Measurements from ENCODE around the gene SOBP. TPM values are rescaled to one million over a fixed set of nuclear protein-coding genes. Genes with fewer than 3 reads are reported as not detected.
"Not testable (repeated sequence)": the region's sequence is repeated elsewhere in the genome, so short reads cannot be mapped to it uniquely, and the experiment has no call there.

Gene SOBP
- total RNA-seq, 4 donors from 2014 or later, result 2.6 to 21.2 (median 8.7) TPM

- Histone ChIP-seq H3K27ac (no peak overlapping the region), H3K36me3 (no peaks in the 10 kb centered on the region)
Observed at GRCh38 chr6:107517274-107517673, 27.4 kb downstream of the SOBP start.

GRCh38 chr6:107519224-107519623 is 29.3 kb downstream of the SOBP start:
- DNase-seq; intact Hi-C loops (cut with DNase I; ENCODE audit: low total_unique reads); H3K27me3 ChIP-seq; H3K4me3 ChIP-seq; H3K4me1 ChIP-seq; H3K36me3 ChIP-seq; H3K27ac ChIP-seq: not testable (repeated sequence)
- H3K9me3 ChIP-seq, result peaks cover 0 to 10% of the 10 kb centered on the region in 2 donors

More at GRCh38 chr6:107517274-107517673, 27.4 kb downstream of the SOBP start:
- no peak for DNase-seq
- Histone ChIP-seq H3K4me1 (no peaks in the 10 kb centered on the region), H3K27me3 (no peaks in the 10 kb centered on the region), H3K9me3 (peaks cover 0 to 10% of the 10 kb centered on the region in 2 donors), H3K4me3 (no peak overlapping the region)
- TF ChIP-seq POLR2A (IDR thresholded peaks at IDR 0.05) (no peak), CTCF (IDR thresholded peaks at IDR 0.05) (no peak)
- intact Hi-C loops (cut with DNase I; ENCODE audit: low total_unique reads), result no loop called here

- H3K27me3 ChIP-seq; H3K4me3 ChIP-seq; H3K27ac ChIP-seq; H3K36me3 ChIP-seq; DNase-seq; H3K9me3 ChIP-seq; H3K4me1 ChIP-seq; intact Hi-C loops (cut with DNase I; ENCODE audit: low total_unique reads): not testable (repeated sequence)
Observed at GRCh38 chr6:107520706-107521105, 30.8 kb downstream of the SOBP start.

GRCh38 chr6:107523054-107523791 is 33.3 kb downstream of the SOBP start:
- intact Hi-C loops (cut with DNase I; ENCODE audit: low total_unique reads), result no loop called here
- Histone ChIP-seq H3K27me3 (no peaks in the 10 kb centered on the region), H3K36me3 (no peaks in the 10 kb centered on the region), H3K4me1 (no peaks in the 10 kb centered on the region), H3K9me3 (no peaks in the 10 kb centered on the region), H3K4me3 (no peak overlapping the region), H3K27ac (no peak overlapping the region)
- TF ChIP-seq CTCF (IDR thresholded peaks at IDR 0.05) (no peak), POLR2A (IDR thresholded peaks at IDR 0.05) (no peak)
- DNase-seq, result no peak

GRCh38 chr6:107523794-107524193 is 33.9 kb downstream of the SOBP start:
- H3K36me3 ChIP-seq, result no peaks in the 10 kb centered on the region
- intact Hi-C loops (cut with DNase I; ENCODE audit: low total_unique reads), result no loop called here
- no peak overlapping the region for H3K4me3 ChIP-seq
- H3K27ac ChIP-seq, result no peak overlapping the region
- H3K4me1 ChIP-seq, result no peaks in the 10 kb centered on the region
- no peak for DNase-seq
- H3K9me3 ChIP-seq, result no peaks in the 10 kb centered on the region
- TF ChIP-seq CTCF (IDR thresholded peaks at IDR 0.05) (no peak), POLR2A (IDR thresholded peaks at IDR 0.05) (no peak)
- H3K27me3 ChIP-seq, result no peaks in the 10 kb centered on the region

- no peaks in the 10 kb centered on the region for H3K4me1 ChIP-seq
- H3K27me3 ChIP-seq, result no peaks in the 10 kb centered on the region
- no peak overlapping the region for H3K27ac ChIP-seq
- DNase-seq, result no peak
- no peaks in the 10 kb centered on the region for H3K9me3 ChIP-seq
- intact Hi-C loops (cut with DNase I; ENCODE audit: low total_unique reads), result no loop called here
- H3K4me3 ChIP-seq, result no peak overlapping the region
- H3K36me3 ChIP-seq, result no peaks in the 10 kb centered on the region
- TF ChIP-seq POLR2A (IDR thresholded peaks at IDR 0.05) (no peak), CTCF (IDR thresholded peaks at IDR 0.05) (no peak)
Observed at GRCh38 chr6:107524626-107525025, 34.7 kb downstream of the SOBP start.
